HG03103 (cell line): ENCODE data around the gene PARD3.
"Not testable (repeated sequence)": the region's sequence is repeated elsewhere in the genome, so short reads cannot be mapped to it uniquely, and the experiment has no call there.

Experiments
- ATAC-seq: cut with Tn5 transposase; IDR thresholded peaks from one replicate; pipeline ENCODE4 v1.9.1; 2021; ENCODE audit warnings: low read depth; ENCODE audit not compliant: unreplicated experiment

Gene PARD3

GRCh38 chr10:34800624-34801023, 14.5 kb downstream of the PARD3 start:
- no peak for ATAC-seq

DNA sequence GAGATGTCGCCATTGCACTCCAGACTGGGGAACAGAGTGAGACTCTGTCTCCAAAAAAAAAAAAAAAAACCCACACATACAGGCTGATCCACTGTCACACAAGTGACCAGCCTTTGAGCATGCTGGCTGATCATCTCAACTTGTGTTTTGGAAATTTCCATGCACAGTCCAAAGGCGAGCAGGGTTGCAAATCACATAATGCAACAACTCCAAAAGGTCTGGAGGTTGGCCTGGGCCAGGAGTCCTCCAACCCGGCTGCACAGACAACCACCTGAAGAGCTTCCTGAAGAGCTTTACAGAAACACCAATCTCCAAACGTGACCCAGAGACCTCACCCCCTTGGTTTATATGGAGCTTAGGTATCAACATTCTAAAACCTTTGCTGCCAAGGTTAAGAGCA, 16.4 kb downstream of the PARD3 start:
- no peak for ATAC-seq

- ATAC-seq: no peak
Measured at GRCh38 chr10:34797155-34797554, 17.9 kb downstream of the PARD3 start.

DNA sequence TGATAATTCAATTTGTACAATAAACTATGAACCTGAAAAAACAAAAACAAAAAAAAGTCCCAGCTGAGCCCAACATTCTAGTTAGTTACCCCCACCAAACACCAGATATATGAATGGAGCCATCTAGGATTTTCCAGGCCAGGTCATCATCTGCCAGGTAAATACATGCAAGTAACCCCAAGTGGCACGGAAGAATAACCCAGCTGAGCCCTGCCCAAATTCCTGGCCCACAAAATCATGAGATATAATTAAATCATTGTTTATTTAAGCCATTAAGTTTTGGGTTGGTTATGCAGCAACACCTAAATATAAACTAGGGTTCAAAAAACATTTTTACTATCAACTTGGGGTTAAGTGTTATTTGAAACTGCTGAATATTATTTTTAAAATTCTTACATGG, 19.0 kb downstream of the PARD3 start:
- ATAC-seq: no peak

DNA sequence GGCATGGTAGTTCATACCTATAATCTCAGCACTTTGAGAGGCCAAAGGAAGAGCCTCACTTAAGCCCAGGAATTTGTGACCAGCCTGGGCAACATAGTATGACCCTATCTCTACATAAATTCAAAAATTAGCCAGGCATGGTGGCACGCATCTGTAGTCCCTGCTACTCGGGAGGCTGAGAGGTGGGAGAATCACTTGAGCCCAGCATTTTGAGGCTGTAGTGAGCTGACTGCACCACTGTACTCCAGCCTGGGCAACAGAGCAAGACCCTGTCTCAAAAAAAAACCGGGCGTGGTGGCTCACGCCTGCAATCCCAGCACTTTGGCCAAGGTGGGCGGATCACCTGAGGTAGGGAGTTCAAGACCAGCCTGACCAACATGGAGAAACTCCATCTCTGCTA, 19.8 kb downstream of the PARD3 start:
- no peak for ATAC-seq

GRCh38 chr10:34794835-34795234, 20.3 kb downstream of the PARD3 start:
- no peak for ATAC-seq

- ATAC-seq: not testable (repeated sequence)
Measured at GRCh38 chr10:34793581-34793980, 21.5 kb downstream of the PARD3 start.

DNA sequence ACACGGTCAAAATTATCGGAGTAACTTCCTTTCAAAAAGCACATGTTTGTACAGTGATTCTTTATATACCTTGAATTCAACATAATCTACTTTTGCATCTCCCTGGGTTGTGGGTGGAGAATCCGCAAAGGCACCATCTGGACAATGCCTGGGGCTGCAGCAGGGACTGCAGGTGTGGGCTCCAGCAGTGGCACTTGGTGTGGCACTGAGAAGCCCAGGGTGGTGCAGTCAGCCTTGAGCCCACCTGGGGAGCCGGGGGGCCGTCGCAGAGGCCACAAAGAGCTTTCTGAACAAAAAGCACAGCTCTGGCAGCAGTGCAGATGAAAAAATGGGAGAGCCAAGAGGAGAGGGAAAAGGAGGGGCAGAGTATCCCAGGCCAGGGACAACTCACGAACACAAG, 22.2 kb downstream of the PARD3 start:
- ATAC-seq: no peak

GRCh38 chr10:34791947-34792346, 23.1 kb downstream of the PARD3 start:
- ATAC-seq: no peak

- ATAC-seq: no peak
Measured at GRCh38 chr10:34791228-34791627, 23.9 kb downstream of the PARD3 start.

GRCh38 chr10:34789966-34790506, 25.1 kb downstream of the PARD3 start:
- ATAC-seq: no peak

DNA sequence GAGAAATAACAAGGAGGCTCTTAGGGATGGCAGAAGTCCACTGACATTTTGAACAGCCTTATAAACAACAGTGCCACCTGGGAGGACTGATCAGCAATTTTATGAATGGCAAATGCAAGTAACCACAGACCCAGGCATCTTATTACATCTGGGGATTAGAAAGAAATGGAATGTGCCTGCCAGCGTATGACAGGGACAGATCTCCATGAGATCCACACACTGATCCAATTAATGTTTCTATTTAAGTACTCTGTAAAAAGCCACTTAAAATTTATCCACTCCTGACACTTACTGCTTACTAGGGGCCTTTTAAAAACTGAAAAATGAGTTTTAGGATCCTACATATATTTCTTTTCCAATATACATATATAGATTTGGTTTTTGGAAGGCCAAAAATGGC, 28.6 kb downstream of the PARD3 start:
- no peak for ATAC-seq

DNA sequence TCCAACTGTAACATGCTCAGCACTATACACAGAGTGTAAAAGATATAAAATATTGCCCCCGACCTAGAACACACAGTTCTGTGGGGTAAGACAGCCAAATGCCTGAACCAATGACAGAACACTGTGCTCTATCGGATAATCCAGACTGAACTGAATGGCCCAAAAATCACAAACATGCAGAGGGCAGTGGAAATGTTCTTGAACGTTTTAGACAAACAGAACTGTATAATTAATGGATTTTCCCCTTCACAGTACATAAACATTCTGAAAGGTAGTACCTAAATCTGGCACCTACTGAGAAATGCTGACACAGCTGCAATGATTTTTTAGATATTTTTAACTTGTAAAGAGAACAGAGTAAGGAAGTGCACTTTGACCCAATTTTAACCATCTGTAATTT, 33.4 kb downstream of the PARD3 start:
- no peak for ATAC-seq

GRCh38 chr10:34780818-34781380, 34.2 kb downstream of the PARD3 start:
- peak; percentile 82 for ATAC-seq

- no peak for ATAC-seq
Measured at GRCh38 chr10:34778237-34778636, 36.9 kb downstream of the PARD3 start.

DNA sequence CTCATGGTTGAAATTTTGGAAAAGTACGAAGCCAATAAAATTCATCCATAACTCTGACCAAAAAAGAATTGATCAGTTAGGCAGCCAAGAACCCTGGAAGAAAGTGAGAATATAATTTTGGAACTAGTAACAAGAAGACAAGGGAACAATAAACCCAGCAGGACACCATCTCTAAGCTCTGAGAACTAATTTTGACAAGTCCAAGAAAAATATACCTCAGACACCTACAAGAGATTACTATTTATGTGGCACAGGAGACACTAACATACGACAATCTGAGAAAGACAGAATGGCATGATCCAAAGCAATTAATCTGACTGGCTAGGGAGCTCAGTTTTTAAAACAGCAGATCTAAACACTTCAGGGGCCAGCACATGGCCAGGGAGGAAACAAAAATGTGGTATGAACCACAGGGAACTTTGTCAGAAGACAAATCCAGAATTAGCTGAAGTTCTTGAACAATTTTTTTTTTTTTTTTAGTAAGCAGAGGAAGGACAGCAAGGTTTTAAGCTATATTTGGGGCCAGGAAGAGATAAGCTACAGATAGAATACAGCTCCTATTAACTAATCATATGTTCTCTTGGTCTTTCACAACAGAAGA, 38.9 kb downstream of the PARD3 start:
- ATAC-seq: no peak

DNA sequence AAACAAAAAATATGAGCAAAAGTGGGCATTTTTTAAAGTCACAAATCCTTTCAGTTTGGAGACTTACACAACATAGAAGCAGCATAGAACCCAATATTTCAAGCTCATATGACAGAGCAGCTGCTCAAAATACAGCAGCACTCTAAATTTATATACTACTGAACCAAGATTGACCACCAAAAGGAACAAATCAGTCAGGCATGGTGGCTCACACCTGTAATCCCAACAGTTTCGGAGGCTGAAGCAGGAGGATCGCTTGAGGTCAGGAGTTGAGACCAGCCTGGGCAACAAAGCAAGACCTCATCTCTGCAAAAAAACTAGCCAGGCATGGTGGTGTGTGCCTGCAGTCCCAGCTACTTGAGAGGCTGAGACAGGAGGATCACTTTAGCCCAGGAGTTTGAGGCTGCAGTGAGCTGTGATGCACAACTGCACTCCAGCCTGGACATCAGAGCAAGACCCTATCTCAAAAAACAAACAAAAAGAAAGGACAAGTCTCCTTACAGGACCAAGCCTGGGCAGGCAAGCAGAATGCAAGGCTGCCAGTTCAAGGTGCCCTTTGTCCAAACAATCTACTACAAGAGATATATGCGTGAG, 40.0 kb downstream of the PARD3 start:
- ATAC-seq: no peak

GRCh38 chr10:34773636-34774630, 41.2 kb downstream of the PARD3 start:
- no peak for ATAC-seq

GRCh38 chr10:34771525-34771924, 43.6 kb downstream of the PARD3 start:
- ATAC-seq: no peak

- no peak for ATAC-seq
Measured at GRCh38 chr10:34771106-34771505, 44.0 kb downstream of the PARD3 start.

- no peak for ATAC-seq
Measured at GRCh38 chr10:34769899-34770298, 45.2 kb downstream of the PARD3 start.
